NCI-H1048 (cell line): ENCODE measurements around the gene ZC3H12D.

Experiments
- DNase-seq: peaks from one replicate; lab custom pipeline; 2025; lab: John Stamatoyannopoulos, UW

ZC3H12D gene

DNA sequence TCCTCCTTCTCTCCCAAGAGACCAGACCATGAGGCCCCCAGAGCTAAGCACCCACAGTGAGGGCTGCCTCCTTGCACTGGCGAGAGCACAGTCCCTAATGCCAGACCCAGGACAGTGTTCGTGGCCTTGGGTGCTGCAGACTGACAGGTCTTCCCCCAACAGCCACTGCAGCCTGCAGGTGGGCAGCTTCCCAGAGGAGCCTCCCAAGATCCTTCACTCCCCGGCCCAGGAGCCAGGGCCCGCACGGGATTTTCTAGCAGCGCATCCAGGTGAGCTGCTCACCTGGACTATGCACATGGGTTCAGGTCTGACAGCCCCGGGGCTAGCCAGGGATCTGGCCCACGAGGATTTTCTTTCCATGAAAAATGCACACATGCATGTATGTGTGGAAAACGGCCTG lies 43.1 kb downstream of the ZC3H12D start:
- DNase-seq: no peak

DNA sequence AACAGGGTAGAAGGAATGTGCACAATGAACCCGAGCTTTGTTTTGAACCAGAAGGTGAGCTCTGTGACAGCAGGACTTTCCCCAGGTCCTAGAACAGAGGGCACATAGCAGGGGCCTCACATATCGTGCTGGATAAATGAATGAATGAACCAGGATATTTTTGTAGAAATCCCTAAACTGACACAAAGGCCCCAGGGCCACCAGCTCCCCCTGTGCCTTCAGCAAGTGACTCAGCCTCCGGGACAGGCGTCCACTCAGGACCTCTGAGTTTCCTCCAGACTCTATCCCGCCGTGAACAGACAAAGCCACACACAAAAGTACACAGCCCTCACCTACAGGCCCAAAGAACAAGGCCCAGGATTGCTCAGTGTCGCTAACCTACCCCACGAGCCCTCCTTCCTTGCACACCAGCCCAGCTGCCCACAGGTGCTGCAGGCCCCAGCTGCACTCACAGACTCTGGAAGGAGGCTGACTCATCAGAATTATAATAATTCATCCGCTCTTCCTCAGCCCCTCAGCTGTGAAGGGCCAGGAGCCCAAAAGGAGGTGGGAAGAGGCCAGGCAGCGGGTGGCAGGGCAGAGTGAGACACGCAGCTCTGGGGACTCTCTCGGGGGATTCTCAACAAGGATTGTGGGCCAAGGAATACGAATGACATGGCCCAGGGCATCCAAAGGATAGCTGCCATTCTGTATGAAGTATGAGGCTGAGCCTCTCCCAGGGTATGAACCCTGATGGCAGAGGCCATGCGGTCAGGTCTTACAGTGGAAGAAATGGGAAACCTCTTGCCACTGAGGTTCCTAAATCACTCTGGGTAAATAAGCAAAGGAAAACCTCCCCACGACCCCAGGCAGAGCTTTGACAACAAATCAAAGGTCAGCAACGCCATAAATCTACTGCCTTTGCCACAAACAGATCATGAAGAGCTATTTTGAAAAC lies 43.8 kb downstream of the ZC3H12D start:
- DNase-seq: no peak

DNA sequence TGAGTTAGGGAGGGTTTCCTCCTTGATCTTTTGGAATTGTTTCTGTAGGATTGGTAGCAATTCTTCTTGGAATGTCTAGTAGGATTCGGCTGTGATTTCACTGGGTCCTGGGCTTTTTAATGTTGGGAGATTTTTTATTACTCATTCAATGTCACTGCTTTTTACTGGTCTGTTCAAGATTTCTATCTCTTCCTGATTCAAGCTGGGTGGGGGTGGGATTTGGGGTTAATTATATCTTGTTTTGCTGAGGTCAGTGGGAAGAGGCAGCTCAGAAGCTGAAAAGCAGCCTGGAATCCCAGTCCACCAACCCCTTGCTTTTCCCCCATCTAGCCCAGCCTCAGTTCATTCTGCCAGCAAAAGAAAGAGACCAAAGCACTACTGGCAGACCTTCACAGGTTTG lies 45.2 kb downstream of the ZC3H12D start:
- DNase-seq: no peak

DNA sequence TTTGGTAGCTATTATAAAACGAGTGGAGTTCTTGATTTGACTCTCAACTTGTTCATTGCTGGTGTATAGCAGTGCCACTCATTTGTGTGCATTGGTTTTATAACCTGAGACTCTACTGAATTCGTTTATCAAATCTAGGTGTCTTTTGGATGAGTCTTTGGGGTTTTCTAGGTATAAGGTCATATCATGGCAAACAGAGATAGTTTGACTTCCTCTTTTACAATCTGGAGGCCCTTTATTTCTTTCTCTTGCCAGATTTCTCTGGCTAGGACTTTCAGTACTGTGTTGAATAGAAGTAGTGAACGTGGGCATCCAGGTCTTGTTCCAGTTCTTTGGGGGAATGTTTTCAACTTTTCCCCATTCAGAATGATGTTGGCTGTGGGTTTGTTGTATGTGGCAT lies 46.0 kb downstream of the ZC3H12D start:
- no peak for DNase-seq

DNA sequence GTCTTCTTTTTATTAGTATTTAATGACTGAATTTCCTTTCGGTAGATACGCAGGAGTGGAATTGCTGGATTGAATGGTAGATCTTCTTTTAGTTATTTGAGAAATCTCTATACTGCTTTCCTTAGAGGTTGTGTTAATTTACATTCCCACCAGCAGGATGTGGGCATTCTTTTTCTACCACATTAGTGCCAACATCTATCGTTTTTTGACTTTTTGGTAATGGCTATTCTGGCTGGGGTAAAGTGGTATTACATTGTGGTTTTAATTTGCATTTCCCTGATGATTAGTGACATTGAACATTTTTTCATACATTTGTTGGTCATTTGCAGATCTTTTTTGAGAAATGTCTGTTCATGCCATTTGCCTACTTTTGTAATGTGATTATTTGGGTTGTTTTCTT lies 47.6 kb downstream of the ZC3H12D start:
- no peak for DNase-seq

DNA sequence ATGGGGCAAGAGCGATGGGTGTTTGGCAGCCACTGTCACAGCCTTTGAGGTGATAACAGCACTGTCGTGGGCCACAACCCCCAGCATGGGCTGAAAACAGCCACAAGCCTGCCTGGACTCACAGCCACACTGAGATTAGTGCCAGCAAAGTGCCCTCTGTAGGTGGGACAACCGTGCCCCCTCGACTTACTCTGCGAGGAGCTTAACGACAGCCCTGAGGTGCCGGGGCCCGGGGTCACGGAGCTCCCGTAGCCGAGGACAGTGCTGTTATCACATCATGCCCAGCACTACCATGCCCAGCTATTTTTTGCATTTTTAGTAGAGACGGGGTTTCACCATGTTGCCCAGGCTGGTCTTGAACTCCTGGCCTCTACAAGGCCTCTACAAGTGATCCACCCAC lies 48.2 kb downstream of the ZC3H12D start:
- no peak for DNase-seq

DNA sequence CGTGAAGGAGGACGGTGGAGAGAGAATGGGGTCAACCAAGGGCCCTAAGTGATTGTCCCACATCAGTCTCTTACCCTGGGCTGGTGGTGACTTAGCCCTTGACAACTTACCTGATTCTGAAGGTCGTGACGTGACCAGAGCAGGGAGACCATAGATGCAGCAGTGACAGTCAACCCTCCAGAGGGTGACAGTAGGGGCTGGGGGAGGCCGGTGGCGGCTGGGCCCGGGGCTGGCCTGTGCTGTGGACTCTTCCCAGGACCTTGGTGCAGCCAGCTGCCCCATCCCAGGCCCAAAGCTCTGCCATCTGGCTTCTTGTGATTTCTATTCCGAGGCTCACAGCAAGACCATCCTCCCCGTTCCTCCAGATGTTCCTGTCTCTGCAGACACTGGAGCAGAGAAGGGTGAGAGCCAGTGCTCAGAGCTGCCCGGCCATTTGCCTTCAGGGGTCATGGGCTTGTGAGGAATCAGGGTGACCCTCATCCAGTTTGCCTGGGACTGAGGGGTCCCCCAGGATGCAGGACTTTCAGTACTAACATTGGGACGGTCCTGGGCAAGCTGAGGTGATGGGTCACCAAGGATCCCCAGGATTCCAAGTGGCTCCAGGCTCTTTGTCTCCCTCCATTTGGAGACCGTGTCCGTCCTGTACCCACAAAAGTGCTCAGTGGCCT lies 48.8 kb downstream of the ZC3H12D start:
- DNase-seq: no peak

- DNase-seq: no peak
Observed at GRCh38 chr6:149433881-149434280, 50.9 kb downstream of the ZC3H12D start.

- DNase-seq: no peak
Observed at GRCh38 chr6:149433405-149433804, 51.4 kb downstream of the ZC3H12D start.

GRCh38 chr6:149431905-149432775 lies 52.7 kb downstream of the ZC3H12D start:
- peak; percentile 56 for DNase-seq

- DNase-seq: no peak
Observed at GRCh38 chr6:149429427-149430360, 55.1 kb downstream of the ZC3H12D start.

DNA sequence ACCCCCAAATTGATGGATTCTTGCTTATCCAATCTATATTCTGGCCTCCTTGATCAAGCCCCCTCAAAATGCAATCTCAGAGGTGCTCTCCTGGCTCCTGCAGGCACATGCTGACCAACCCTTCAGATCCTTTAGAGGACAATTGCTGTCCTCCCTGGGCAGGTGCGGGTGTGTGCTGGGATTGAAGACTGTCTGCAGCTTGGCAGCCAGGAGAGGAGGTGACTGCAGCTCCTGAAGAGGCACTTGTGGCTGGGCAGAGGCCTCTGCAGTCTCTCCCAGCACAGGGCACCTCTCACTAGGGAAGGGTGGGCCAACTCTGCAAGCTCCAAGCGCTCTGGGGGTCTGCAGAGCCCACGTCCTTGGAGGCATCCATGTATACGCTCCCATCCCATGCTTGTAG lies 56.2 kb downstream of the ZC3H12D start:
- DNase-seq: no peak

DNA sequence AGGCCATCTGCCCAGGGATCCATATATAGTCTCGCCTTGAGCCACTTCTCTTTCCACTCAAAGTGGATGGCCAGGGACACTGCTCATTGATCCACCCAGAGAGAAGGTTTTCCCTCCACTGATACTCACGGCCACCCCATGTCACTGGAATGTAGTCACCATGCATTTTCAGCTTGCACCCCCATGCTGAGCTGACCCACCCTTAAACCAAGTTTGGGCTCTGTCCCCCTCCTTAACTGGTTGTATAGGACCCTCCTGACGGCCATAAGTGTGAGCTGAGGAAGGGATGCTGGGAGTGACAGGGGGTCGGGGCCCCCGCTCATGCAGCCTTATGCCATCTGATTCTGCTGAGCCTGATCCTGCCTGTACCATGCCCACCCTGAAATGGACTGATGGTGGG lies 59.1 kb downstream of the ZC3H12D start:
- DNase-seq: no peak

GRCh38 chr6:149425224-149425623 lies 59.6 kb downstream of the ZC3H12D start:
- DNase-seq: no peak

DNA sequence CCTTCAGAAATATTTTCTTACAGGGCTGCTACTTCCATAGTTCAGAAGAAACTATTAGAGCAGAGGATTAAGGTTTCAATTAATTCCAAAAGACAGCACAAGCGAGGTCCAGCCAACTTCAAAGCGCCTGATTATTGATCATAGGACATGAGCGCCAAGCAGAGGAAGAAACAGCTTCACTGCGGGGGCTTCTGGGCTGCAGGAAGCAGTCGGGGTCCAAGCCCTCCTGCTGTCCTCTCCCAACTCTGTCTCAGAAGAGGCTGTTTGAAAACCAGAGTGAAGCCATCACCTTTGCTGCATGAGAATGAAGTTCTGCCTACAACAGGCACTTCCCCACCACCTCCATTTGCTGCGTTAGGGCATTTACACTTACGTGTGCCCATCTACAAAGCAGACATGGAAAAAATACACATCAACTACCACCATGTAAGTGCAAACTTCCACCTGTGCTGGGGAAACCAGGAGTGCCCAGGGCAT lies 60.8 kb downstream of the ZC3H12D start:
- DNase-seq: no peak

- no peak for DNase-seq
Observed at GRCh38 chr6:149422581-149422980, 62.2 kb downstream of the ZC3H12D start.

DNA sequence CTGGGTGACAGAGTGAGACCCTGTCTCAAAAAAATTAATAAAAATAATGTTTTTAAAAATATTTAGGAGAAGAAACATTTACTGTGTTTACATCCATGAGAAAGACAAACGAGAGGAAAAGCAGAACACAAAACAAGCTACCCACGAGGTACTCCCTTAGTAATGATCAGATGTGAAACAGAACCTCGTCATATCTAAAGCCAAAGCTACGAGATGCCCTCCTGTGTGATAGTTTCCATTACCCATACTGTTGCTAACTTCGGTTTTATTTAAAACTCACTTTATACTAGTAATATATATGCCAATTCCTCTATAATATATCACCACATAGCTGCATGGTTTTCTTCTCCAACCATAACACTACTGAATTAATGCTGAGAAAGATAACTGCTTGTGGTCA lies 63.7 kb downstream of the ZC3H12D start:
- DNase-seq: no peak

GRCh38 chr6:149419696-149420404 lies 65.0 kb downstream of the ZC3H12D start:
- no peak for DNase-seq

GRCh38 chr6:149414821-149415220 lies 70.0 kb downstream of the ZC3H12D start:
- no peak for DNase-seq

- no peak for DNase-seq
Observed at GRCh38 chr6:149414009-149414408, 70.8 kb downstream of the ZC3H12D start.

- DNase-seq: no peak
Observed at GRCh38 chr6:149410557-149410956, 74.3 kb downstream of the ZC3H12D start.
